Hepatic stellate cell (primary cell): ENCODE measurements around the gene NBPF10.
"Not testable (repeated sequence)": the region's sequence is repeated elsewhere in the genome, so short reads cannot be mapped to it uniquely, and the experiment has no call there.

ENCODE experiments used
- DNase-seq: peaks from one replicate; pipeline ENCODE4 v3.0.0; 2011; ENCODE audit warnings: low spot score

The NBPF10 gene

DNA sequence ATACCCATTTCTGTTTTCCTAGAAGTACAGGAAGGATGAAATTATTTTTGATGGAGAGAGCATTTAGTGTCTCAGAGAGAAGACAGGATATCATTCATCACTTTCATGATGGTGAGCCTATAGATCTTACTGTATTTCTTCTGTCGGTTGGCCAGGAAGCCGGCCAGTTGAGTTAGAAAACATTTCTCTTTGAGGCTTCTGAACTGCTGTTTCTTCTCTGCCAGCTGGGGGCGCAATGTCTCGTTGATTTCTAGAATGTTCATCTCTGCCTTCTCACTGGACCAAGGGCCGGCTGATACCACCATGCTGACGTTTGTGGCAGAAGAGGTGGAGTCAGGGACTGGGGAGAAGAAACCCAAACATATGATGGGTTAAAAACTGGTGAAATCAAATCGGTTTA lies at the start of gene NBPF10:
NBPF10 (minus strand) TSS at position 340 of the 400 bp plus-strand sequence; CDS start at position 305, 35 bp downstream.
- DNase-seq: not testable (repeated sequence)

DNA sequence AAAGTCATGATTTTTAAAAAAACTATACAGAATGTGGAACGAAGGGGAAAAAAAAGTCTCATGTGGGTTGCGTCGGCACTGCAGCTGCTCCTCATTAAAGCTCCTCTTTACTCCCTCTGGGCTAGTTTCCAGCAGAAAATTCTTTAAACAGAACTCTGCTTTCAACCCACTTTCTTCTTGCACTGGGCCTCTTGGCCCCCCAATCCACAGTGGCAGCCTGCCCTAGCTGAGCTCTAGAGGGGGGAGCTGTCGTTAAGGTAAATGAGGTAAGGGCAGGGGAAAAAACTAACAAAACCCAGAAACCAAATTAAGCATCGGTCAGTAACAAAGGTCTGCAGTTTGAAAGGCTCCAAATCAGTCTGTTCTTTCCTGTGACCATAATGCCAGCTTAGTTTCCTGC lies 29.9 kb upstream of the NBPF10 start:
- not testable (repeated sequence) for DNase-seq

DNA sequence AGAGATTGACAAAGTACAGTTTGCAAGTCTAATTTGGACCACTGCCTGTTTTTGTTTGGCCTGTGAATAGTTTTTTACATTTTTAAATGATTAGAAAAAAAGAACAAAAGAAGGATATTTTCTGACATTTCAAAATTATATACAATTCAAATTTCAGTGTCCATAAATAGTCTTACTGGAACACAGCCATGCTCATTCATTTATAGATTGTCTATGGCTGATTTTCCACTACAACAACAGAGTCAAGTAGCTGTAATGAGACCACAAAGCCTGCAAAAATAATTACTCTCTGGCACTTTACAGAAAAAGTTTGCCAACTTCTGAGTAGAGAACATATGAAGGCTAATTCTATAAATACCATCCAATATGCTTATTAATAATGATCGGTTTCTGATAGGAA lies 23.1 kb upstream of the NBPF10 start:
- DNase-seq: not testable (repeated sequence)

- DNase-seq: not testable (repeated sequence)
These were observed 22.7 kb upstream of the NBPF10 start for GRCh38 chr1:146167273-146167672.
